T47D (cell line): Measurements from ENCODE around the gene RPSA.

ENCODE experiments used
- DNase-seq, 2 experiments: peaks; one replicate each; pipeline versions ENCODE4 v3.0.0 to v3.0.0-alpha.2; 2011 to 2012; ENCODE audit warnings: low read depth in 1 of 2, low spot score in 1 of 2
- JUND ChIP-seq: IDR thresholded peaks from 2 replicates; pipeline ENCODE4 v1.6.1; 2012; ENCODE audit warnings: low read depth
- in situ Hi-C: cut with HindIII; loops from 2 replicates; pipeline ENCODE4 v1.10.0; 2016; ENCODE audit warnings: low sequenced_read_pairs, low pct_unique_long_range_greater_than_20kb

Gene RPSA

DNA sequence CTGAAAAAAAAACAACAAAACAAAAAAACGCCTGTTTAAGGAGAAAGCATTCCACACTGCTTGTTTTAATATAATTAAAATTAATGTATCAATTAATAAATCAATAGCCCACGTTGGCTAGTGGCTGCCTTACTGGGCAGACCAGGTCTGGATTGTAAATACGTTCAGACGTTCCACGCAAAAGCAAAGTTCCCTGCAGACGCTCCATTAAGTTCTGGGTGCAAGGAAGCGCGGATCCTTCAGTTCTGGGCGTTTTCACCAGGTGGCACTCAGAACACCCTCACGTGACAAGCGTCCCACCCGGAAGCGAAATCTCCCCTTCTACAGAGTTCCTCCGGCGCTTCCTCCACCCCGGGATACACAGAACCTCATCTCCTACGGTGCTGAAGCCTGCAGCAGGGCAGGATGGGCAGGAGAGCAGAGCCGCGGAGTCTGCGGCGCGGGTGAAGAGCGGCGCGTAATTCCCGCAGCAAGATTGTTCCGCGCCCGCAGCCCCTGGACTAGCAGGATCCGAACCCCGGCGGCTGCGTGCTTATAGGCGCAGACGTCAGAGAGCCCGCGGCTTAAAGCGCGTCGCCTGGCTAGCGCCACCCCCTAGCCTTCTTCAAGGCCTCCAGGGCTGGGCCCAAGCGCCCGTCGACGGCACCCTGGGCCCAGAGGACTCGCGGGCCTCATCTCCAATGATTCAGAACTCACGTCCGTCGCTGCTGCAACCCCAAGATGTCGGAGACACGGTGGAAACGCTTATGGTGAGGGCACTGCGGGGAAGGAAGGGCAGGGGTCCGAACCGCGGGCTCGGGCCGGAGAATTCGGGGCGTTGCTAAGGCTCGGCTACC lies 23.3 kb upstream of the RPSA start, which contains the start of gene SLC25A38:
Gene SLC25A38 (plus strand): TSS at position 326 of the 836 bp plus-strand sequence. CDS start 355 bp downstream, at position 681.
- TF ChIP-seq JUND = no peak
- peak; percentile 86 to 89 for DNase-seq
- in situ Hi-C loops = no loop called here

DNA sequence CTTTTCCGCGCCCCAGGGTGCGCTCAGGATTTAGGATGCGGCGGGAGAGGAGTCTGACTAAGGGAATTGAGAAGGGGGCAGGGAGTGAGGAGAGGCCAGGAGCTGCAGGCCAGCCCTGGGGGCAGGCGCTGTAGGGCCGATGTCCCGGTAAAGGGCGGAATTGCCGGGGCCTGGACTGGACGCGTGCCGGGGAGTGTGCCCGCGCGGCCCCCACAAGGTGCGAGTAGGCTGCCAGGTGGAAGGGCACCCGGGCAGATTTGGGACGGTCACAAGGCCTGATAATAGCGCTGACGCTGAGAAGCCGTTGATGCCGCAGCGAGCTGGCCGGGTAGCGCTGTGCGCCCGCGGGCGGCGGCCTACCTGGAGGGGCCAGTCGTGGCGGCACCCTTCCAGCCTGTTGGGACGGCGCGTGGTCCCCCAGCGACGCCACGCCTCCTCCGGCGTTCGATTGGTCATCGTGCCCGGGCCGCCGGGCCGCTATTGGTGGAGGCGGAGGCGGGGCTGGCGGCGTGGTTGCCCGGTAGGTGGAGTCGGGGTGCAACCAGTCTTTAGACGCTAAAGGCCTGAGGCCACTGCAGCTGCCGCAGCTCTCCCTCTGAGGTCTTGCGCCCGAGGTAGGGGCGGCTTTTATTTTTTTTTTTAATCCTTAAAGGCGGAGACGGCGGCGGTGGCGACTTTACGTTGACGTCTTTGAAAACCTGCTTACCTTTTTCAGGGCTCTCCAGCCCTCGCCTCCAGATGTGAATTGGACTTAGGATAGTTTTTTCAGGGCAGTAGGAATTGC lies 22.4 kb upstream of the RPSA start:
- DNase-seq = peak; percentile 94 to 98
- no peak for TF ChIP-seq JUND
- in situ Hi-C loops = no loop called here

DNA sequence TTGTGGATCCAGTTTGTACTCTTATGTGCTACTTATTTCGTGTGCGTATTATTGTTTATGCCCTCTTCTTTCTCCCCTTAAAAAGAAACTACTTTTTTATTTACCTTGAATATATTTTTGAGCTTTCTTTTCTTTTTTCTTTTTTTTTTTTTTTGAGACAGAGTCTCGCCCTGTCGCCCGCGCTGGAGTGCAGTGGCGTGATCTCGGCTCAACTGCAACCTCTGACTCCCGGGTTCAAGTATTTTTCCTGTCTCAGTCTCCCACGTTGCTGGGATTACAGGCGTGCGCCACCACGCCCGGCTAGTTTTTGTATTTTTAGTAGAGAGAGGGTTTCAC lies 21.9 kb upstream of the RPSA start:
- DNase-seq = no peak
- in situ Hi-C loops = no loop called here
- TF ChIP-seq JUND = no peak

DNA sequence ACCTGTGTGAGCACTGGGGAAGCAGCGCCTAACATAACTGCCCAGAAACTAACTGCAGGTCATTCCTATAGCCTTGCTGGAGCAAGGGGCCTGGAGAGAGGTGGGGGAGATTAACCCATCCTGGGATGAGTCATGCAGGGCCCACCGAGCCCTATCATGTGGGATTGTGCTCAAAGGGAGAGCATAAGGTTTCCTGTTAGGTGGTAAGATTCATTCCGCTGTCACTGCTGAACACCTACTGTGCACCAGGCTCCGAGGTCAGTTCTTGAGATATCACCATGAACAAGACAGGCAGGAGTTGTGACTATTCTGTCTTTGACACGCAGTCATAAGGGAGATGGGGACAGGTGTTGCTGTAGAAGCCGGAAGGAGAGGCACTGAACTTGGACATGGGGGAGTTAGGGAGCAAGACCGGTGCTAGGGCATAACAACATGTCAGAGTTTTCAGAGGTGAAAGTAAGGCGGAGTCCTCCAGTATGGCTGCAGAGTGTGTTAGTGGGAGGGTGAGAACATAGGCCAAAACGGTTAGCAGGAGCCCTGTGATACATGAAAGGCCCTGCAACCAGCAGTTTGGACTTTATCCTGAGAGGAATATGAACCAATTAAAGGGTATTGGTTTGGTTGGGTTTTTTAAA lies 20.9 kb upstream of the RPSA start:
- no peak for DNase-seq
- in situ Hi-C loops = no loop called here
- no peak for TF ChIP-seq JUND

DNA sequence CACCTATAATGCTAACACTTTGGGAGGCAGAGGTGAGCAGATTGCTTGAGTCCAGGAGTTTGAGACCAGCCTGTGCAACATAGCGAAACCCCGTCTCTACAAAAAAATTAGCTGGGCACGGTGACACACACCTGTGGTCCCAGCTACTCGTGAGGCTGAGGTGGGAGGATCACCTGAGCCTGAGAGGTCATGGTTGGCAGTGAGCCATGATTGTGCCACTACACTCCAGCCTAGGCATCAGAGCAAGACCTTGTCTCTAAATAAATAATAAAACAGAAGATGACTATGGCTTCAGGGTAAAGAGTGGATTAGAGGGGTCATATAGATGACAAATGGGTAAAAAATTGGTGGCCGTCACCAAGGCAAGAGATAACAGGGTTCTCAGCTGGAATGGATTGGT lies 20.2 kb upstream of the RPSA start:
- TF ChIP-seq JUND = no peak
- in situ Hi-C loops = no loop called here
- no peak for DNase-seq

DNA sequence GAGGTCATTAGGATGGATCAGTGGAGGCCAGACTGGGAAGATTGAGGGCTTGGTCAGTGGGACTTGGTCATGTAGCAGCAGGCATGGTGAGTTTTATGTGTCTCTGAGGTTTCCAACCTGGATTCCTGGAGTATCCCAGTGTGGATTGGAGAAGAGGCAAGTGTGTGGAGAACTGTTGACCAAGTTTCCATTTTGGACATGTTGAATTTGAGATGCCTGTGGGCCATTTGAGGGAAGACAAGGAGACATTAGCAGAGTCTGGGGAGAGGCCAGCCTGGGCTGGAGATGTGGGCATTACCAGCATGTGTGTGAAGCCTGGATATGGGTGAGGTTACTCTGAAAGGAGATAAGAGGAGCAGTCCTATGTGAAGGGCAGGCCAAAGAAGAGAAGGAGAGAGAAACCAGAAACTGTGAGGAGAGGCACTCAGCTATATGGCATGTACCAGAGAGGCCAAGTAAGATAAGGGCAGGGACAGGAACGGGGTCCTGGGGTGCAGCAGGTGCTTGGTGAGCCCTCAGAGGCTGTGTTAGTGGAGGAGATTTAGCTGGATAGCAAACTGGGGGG lies 19.0 kb upstream of the RPSA start:
- no peak for TF ChIP-seq JUND
- in situ Hi-C loops = no loop called here
- no peak for DNase-seq

DNA sequence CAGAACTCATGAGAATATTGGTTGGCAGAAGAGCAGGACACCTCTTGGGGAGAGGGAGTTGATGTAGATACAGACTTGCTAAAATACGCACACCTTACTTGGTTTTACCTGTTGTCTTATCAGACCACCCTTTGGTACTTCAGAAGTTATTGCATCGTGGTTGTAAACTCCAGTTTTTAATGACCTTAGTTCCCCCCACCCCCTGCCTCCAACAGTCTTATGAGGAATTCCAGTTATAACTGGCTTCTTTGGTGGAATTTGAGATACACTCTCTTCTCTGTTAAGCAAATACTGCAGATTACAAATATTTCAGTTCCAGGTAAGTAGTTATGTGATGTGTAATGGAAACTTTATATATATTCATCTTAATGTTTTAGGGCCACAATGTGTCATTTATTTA lies 18.4 kb upstream of the RPSA start:
- in situ Hi-C loops = no loop called here
- TF ChIP-seq JUND = no peak
- DNase-seq = no peak

DNA sequence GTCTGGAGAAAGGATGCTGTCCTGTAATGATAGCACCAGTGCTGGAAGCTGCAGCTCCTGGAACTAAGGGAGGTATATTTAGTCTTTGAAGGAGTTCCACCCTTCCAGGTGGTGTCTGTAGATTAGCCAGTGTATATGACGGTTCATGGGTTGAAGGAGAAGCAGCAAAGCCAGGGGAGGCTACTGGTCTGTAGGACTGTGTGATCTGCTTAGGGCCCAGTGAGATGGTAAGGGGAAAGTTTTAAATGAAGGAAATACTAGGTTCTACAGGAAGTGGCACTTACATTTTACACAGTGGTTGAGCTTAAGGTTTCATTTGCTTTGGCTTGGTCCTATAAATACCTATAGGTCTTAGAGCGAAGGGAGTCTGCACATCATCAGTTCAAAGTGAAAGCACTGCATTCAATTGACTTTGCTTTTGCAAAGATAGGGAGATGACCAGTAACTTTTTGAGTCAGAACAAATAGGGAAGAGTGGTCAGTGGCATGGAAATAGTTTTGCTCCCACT lies 17.7 kb upstream of the RPSA start:
- in situ Hi-C loops = no loop called here
- no peak for TF ChIP-seq JUND
- DNase-seq = no peak

DNA sequence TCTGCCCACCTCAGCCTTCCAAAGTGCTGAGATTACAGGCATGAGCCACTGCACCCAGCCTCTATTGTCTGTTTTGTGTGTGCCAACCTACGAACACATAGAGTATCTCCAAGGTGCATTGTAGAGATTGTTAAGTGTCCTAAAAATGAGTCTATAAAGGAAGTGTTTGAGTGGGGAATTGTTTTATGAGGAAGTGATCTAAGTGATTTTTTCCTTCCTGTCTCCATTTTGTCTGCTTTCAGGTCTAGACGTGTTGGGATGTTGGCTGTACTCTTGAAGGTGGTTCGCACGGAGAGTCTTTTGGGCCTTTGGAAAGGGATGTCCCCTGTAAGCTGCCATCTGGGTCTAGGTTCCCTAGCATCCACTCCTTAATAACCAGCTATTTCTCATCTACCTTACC lies 16.3 kb upstream of the RPSA start:
- TF ChIP-seq JUND = no peak
- DNase-seq = no peak
- in situ Hi-C loops = no loop called here

DNA sequence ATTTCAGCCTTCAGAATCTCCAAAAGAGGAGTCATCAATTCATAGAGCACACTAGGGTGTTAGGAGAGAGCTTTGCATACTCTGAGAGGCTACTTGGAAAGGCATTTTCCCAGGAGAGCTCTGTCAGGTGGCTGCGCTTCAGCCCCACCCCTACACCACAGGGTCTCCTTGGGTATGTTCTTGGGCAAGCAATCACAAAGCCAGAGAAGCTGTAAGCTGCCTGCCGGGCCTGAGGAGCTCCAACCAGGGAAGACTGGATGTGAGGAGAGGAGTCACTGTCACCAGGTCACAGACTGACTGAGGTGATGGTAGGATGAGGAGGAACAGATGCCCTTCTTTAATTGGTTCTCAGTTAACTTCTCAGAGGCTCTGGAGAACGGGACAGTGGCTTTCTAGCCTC lies 9.8 kb upstream of the RPSA start:
- DNase-seq = no peak
- no peak for TF ChIP-seq JUND
- in situ Hi-C loops = no loop called here

DNA sequence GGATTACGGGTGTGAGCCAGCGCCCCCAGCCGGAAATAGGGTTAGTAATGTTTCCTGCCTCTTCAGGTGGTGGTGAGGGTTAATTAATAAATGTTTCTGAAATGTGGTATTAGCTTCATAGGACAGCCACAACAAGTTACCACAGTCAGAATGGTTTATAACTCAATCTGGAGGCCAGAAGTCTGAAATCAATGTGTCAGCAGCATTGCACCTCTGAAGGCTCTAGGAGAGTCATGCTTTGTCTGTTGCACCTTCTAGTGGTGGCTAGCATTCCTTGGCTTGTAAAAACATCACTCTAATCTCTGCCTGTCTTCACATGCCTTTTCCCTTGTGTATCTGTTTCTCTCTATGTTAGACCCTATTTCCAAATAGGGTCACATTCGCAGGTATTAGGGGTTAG lies 7.8 kb upstream of the RPSA start:
- in situ Hi-C loops = no loop called here
- DNase-seq = no peak
- TF ChIP-seq JUND = no peak

DNA sequence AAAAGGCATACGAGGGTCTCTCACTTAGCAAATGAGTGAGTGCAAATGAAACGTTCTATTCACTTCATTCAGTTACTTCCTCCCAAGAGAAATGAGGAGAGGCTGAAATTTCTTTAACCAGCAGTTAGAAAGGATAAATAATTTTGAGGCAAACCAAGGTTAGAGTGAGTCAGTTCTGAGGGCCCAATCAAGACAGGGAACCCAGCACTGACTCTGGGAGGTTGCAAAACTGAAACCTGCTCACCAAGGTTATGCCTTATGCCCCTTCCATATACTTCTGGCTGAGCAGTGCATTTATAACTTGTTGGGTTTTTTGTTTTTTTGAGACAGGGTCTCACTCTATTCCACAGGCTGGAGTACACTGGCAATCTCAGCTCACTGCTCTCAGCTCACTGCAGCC lies 4.5 kb upstream of the RPSA start:
- no peak for DNase-seq
- in situ Hi-C loops = no loop called here
- no peak for TF ChIP-seq JUND
